HL-60 (cell line): Measurements from ENCODE around the gene ZBTB47.

Experiments
- DNase-seq, 2 experiments: peaks; one replicate each; pipeline ENCODE4 v3.0.0-alpha.2; 2010 to 2020; ENCODE audit warnings: low read depth in 1 of 2, low spot score in 1 of 2
- H3K27ac ChIP-seq: fragments of 250-450 bp; sonication (Bioruptor Pico); replicated peaks from 2 replicates; pipeline ENCODE4 v1.5.1; 2020; ENCODE audit warnings: mild to moderate bottlenecking, moderate library complexity
- H3K27me3 ChIP-seq: fragments of 250-450 bp; sonication (Bioruptor Pico); 2 replicates; pipeline ENCODE4 v1.5.1; 2021; ENCODE audit warnings: mild to moderate bottlenecking, moderate library complexity; ENCODE audit not compliant: insufficient read depth, poor library complexity, severe bottlenecking
- H3K4me3 ChIP-seq: replicated peaks from 2 replicates; pipeline ENCODE4 v1.5.1; 2011; ENCODE audit warnings: mild to moderate bottlenecking, control low read depth, low read length; ENCODE audit not compliant: insufficient read depth
- CTCF ChIP-seq: IDR thresholded peaks from one replicate; pipeline ENCODE4 v1.5.1; 2011; ENCODE audit warnings: low read length, control low read depth, inconsistent platforms; ENCODE audit not compliant: insufficient read depth
- GABPA ChIP-seq: IDR thresholded peaks from 2 replicates; pipeline ENCODE4 v1.6.1; 2012; ENCODE audit warnings: low read depth
- POLR2AphosphoS5 ChIP-seq: IDR thresholded peaks from 2 replicates; pipeline ENCODE4 v1.6.1; 2012; ENCODE audit warnings: low read depth
- REST ChIP-seq: IDR thresholded peaks from 2 replicates; pipeline ENCODE4 v1.6.1; 2012; ENCODE audit warnings: low read depth; ENCODE audit not compliant: insufficient replicate concordance
- SPI1 ChIP-seq: IDR thresholded peaks from 2 replicates; pipeline ENCODE4 v1.6.1; 2012; ENCODE audit warnings: low read depth, mild to moderate bottlenecking, borderline replicate concordance
- long read RNA-seq: library from polyadenylated mRNA; unstranded; transcript quantifications from one replicate; pipeline ENCODE4 v2.0.0, GENCODE V29; 2020

The ZBTB47 gene
- long read RNA-seq, result 0 reads

- 0 out of 2 replicates have a peak, but pooled peaks have one; percentile 31 for TF ChIP-seq GABPA
- no peak for TF ChIP-seq REST
- H3K27ac ChIP-seq, result peak within 1 kb of the TSS; percentile 69
- H3K27me3 ChIP-seq, result no peaks in the 10 kb centered on the region
- H3K4me3 ChIP-seq, result peak within 1 kb of the TSS; percentile 71
- DNase-seq, result peak; percentile 37 to 64
Observed at GRCh38 chr3:42653560-42654330, at the start of gene ZBTB47. Gene ZBTB47, plus strand, starts transcription at chr3:42653697. Its CDS starts 4,659 bp downstream, at chr3:42658356.

- no peak for TF ChIP-seq POLR2AphosphoS5
- no peak for TF ChIP-seq CTCF
- TF ChIP-seq SPI1, result no peak
- no peak for TF ChIP-seq GABPA
- no peak for TF ChIP-seq REST
- DNase-seq, result no peak
Observed at GRCh38 chr3:42605546-42606173, 47.8 kb upstream of the ZBTB47 start.

GRCh38 chr3:42608581-42608980 is 44.9 kb upstream of the ZBTB47 start:
- TF ChIP-seq POLR2AphosphoS5 (no peak), REST (no peak), CTCF (no peak), SPI1 (no peak), GABPA (no peak)
- DNase-seq, result no peak
- Histone ChIP-seq H3K27me3 (no peaks in the 10 kb centered on the region), H3K27ac (no peak overlapping the region), H3K4me3 (no peak overlapping the region)

More at GRCh38 chr3:42605546-42606173, 47.8 kb upstream of the ZBTB47 start:
- Histone ChIP-seq H3K27ac (no peak overlapping the region), H3K27me3 (no peaks in the 10 kb centered on the region), H3K4me3 (no peak overlapping the region)
